Rectal smooth muscle tissue (tissue), 1 donor: ENCODE measurements around the gene TTBK2.
"Not testable (repeated sequence)": the region's sequence is repeated elsewhere in the genome, so short reads cannot be mapped to it uniquely, and the experiment has no call there.

Source experiments
- H3K27ac ChIP-seq: one replicate; pipeline ENCODE4 v1.7.0; 2013; ENCODE audit warnings: low read depth, low read length, inconsistent platforms
- H3K27me3 ChIP-seq: one replicate; pipeline ENCODE4 v1.7.0; 2013; ENCODE audit warnings: low read length; ENCODE audit not compliant: control insufficient read depth, insufficient read depth
- H3K36me3 ChIP-seq: one replicate; pipeline ENCODE4 v1.7.0; 2013; ENCODE audit warnings: low read length; ENCODE audit not compliant: control insufficient read depth, insufficient read depth
- H3K4me1 ChIP-seq: one replicate; pipeline ENCODE4 v1.7.0; 2013; ENCODE audit warnings: low read length; ENCODE audit not compliant: control insufficient read depth, insufficient read depth
- H3K4me3 ChIP-seq: one replicate; pipeline ENCODE4 v1.7.0; 2013; ENCODE audit warnings: low read length
- H3K9ac ChIP-seq: one replicate; pipeline ENCODE4 v1.7.0; 2013; ENCODE audit warnings: low read length

TTBK2 gene

DNA sequence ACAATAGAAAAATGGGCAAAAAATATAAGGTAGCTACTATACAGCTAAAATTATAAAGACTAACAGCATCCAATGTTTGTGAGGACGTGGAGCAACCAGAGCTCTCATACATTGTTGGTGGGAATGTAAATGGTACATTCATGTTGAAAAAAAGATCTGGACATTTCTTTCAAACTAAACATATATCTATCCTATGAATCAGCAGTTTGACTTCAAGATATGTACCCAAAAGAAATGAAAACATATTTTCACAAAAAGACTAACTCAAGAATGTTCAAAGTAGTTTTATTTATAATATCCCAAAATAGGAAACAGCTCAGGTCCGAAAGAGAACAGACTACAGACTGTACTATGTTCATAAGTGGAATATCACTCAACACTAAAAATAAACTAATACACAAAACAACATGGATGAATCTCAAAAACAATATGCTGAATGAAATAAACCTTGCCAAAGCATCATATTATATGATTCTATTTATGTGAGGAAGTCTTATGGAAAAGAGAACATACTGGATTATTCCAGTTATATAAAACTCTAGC, 8.8 kb upstream of the TTBK2 start:
- H3K27ac ChIP-seq: no peak overlapping the region
- H3K4me1 ChIP-seq: no peaks in the 10 kb centered on the region
- no peak overlapping the region for H3K9ac ChIP-seq
- no peak overlapping the region for H3K4me3 ChIP-seq
- no peaks in the 10 kb centered on the region for H3K36me3 ChIP-seq
- no peaks in the 10 kb centered on the region for H3K27me3 ChIP-seq

DNA sequence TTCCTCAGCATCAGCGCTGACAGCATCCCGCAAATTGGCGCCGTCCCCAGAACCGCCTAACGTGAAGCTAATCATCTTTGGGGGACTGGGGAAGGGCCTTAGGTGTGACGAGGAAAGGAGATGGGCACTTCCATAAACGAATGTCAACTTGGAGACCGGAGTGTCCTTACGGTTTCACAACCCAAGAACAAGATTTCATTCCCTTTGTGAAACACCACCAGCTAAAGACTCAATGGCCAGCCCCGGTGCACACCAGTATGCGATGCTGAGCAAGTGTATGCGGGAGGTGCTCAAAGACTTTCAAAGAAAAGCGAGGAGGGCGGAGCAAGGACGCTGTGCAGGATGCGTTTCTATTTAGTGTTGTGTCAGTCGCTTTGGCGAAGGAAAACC, 759 bp upstream of the TTBK2 start:
- no peaks in the 10 kb centered on the region for H3K36me3 ChIP-seq
- H3K27ac ChIP-seq: peak overlapping the region; percentile 69

DNA sequence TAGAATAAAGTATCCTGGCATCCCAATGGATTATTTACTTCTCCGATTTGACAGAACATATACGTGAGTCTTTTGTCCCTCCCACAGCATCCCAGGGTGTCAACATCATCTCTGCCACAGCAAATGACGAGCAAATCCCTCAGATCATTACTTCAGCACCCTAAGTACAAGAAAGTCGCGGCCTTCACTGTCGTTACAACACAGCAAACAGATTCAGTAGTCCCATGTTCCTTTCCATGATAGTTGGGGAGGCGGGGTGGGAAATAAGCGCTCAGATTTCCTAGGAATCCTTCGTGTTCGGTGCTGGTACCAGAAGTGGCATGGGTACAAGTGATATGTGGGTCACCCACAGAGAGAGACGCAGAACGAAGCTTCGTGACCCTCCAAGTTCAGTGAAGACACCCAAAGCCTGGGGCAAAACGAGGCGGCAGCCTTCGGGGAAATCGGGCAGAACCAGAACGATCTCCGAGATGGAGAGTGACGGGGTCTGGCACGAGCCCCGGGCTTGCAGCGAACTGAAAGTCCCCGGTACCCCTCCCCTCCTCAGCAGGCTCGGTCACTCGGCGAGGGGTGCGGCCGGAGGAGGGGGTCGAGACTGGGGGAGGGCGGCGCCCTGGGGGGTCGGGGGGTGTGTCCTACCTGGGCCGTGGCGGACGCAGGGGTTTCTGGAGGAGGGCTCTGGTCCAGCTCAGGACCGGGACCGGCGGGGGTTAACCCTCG, 619 bp downstream of the TTBK2 start:
- no peaks in the 10 kb centered on the region for H3K36me3 ChIP-seq
- peak overlapping the region; percentile 90 for H3K27ac ChIP-seq
- peaks cover 2% of the 10 kb centered on the region for H3K4me1 ChIP-seq
- H3K9ac ChIP-seq: peak overlapping the region; percentile 42
- peak overlapping the region; percentile 81 for H3K4me3 ChIP-seq
- H3K27me3 ChIP-seq: no peaks in the 10 kb centered on the region

More for the DNA sequence above, 759 bp upstream of the TTBK2 start:
- Histone ChIP-seq H3K4me3 (peak overlapping the region; percentile 81), H3K9ac (peak overlapping the region; percentile 64), H3K27me3 (no peaks in the 10 kb centered on the region), H3K4me1 (peaks cover 2% of the 10 kb centered on the region)

DNA sequence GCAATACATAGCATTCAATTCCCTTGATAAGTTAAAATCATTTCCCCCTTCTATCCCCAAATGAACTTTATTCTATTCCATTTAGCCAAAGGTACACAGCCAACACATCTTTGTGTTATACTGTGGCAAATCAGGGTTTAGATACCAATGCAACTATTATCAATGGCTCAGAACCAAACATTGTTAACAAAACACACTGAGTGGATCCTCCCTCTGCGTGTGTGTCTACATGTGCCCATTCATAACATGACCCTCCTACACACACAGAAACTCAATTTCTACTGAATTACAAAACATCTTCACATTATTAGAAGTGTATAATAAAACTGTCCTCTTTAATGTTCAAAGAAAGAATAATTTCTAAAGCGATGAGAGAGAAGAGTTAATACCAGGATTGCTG, 1.3 kb downstream of the TTBK2 start:
- Histone ChIP-seq H3K4me3 (peak overlapping the region; percentile 81), H3K9ac (no peak overlapping the region), H3K4me1 (peaks cover 2% of the 10 kb centered on the region), H3K27ac (peak overlapping the region; percentile 90), H3K27me3 (no peaks in the 10 kb centered on the region), H3K36me3 (no peaks in the 10 kb centered on the region)

DNA sequence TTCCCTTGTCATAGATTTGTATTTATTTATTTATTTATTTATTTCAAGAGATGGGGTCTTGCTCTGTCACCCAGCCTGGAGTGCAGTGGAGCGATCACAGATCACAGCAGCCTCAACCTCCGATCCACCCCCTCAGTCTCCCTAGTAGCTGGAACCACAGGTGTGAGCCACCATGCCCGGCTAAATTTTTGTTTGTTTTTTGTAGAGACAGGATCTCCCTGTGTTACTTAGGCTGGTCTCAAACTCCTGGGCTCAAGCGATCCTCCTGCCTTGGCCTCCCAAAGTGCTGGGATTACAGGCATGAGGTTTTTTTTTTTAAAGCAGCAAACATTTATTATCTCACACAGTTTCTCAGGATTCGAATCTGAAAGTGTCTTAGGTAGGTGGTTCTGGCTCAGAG, 2.5 kb downstream of the TTBK2 start:
- no peaks in the 10 kb centered on the region for H3K27me3 ChIP-seq
- H3K4me1 ChIP-seq: peaks cover 2% of the 10 kb centered on the region
- H3K27ac ChIP-seq: no peak overlapping the region
- no peak overlapping the region for H3K9ac ChIP-seq
- no peaks in the 10 kb centered on the region for H3K36me3 ChIP-seq
- H3K4me3 ChIP-seq: no peak overlapping the region

DNA sequence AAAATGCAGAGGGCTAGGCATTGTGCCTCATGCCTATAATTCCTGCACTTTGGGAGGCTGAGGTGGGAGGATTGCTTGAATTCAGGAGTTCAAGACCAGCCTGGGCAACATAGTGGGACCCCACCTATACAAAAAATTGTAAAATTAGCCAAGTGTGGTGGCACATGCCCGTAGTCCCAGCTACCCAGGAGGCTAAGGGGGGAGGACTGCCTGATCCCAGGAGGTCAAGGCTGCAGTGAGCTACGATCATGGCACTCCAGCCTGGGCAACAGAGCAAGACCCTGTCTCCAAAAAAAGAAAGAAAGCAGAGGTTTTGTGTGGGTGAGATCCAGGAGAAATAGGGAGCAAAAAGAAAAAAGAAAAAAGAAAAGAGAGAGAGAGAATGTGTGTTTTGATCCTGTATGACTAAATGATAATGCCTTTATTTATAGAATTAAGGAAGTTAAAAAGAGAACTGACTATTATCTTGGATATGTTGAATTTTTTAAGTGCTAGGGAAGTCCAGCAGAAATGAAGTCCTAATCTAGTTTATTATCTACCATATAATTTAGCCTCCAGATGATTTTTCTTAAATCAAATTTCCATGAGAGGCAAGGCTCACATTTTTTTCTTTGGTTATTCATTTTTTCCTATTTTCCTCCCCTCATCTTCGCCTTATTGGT, 4.8 kb downstream of the TTBK2 start:
- Histone ChIP-seq H3K36me3 (no peaks in the 10 kb centered on the region), H3K9ac (no peak overlapping the region), H3K4me1 (no peaks in the 10 kb centered on the region), H3K27ac (no peak overlapping the region), H3K27me3 (no peaks in the 10 kb centered on the region), H3K4me3 (no peak overlapping the region)

DNA sequence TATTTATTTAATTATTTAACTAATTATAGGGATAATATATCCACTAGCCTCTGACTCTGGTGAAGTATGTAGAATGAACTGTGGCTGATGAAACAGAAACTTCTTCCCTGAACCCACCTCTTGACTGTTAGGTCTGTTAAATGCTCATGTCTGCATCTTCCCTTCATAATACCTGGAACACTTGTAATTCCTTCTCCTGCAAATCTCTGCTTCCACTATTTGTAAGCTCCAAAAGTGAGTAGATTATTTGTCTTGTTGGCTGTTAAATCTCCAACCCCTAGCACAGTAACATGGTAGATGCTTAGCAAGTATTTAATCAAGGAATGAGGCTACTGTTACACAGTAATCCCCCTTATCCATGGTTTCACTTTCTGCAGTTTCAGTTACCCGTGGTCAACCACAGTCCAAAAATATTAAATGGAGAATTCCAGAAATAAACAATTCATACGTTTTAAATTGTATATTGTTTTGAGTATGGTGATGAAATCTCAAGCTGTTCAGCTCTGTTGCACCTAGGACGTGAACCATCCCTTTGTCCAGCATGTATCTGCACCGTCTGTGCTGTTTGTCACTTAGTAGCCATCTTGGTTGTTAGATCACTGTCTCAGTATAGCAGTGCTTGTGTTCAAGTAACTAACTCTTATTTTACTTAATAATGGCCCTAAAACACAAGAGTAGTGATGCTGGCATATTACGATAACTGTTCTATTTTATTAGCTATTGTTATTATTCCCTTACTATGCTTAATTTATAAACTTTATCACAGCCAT, 5.7 kb downstream of the TTBK2 start:
- no peaks in the 10 kb centered on the region for H3K4me1 ChIP-seq
- no peak overlapping the region for H3K27ac ChIP-seq
- no peak overlapping the region for H3K4me3 ChIP-seq
- no peak overlapping the region for H3K9ac ChIP-seq
- H3K36me3 ChIP-seq: no peaks in the 10 kb centered on the region
- H3K27me3 ChIP-seq: no peaks in the 10 kb centered on the region

DNA sequence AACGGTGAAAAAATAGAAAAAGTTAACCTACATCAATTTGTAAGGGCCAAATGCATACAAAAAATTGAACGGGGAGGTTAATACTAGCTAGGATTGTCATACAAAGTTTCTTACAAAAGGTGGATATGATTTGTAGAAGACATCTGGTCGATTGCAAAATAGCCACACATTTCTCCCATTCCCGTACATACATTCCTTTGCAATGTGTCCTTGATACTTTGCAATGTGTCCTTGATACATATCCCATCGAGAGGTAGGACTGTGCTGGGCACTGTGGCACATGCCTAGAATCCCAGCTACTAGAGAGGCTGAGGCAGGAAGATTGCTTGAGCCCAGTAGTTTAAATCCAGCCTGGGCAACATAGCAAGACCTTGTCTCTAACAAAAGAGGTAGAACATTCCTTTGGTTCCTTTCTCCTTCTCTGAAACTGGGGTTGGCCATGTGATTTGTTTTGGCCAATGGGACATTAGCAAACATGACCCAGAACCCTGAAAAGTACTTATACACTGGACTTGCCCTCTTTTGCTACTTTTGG, 9.5 kb downstream of the TTBK2 start:
- H3K4me1 ChIP-seq: no peaks in the 10 kb centered on the region
- H3K36me3 ChIP-seq: no peaks in the 10 kb centered on the region
- H3K4me3 ChIP-seq: no peak overlapping the region
- no peak overlapping the region for H3K9ac ChIP-seq
- H3K27me3 ChIP-seq: no peaks in the 10 kb centered on the region
- no peak overlapping the region for H3K27ac ChIP-seq

DNA sequence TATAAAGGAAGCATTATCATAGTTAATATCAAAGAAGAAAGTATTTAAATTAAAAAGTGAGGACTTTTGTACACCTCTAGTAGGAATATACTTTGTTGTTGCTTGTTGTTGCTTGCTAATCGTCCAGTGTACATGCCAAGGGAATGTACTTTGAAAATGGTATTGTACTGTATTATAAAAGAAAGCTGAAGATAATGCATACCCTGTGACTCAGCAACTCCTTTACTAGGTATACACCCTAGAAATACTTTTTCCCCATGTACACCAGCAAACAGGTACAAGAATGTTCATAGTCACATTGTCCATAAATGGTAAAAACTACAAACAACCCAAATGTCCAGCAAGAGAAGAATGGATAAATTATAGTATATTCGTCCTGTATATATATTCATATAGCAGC, 12.0 kb downstream of the TTBK2 start:
- Histone ChIP-seq H3K4me3 (no peak overlapping the region), H3K36me3 (no peaks in the 10 kb centered on the region), H3K9ac (no peak overlapping the region), H3K27me3 (no peaks in the 10 kb centered on the region), H3K27ac (no peak overlapping the region), H3K4me1 (no peaks in the 10 kb centered on the region)

DNA sequence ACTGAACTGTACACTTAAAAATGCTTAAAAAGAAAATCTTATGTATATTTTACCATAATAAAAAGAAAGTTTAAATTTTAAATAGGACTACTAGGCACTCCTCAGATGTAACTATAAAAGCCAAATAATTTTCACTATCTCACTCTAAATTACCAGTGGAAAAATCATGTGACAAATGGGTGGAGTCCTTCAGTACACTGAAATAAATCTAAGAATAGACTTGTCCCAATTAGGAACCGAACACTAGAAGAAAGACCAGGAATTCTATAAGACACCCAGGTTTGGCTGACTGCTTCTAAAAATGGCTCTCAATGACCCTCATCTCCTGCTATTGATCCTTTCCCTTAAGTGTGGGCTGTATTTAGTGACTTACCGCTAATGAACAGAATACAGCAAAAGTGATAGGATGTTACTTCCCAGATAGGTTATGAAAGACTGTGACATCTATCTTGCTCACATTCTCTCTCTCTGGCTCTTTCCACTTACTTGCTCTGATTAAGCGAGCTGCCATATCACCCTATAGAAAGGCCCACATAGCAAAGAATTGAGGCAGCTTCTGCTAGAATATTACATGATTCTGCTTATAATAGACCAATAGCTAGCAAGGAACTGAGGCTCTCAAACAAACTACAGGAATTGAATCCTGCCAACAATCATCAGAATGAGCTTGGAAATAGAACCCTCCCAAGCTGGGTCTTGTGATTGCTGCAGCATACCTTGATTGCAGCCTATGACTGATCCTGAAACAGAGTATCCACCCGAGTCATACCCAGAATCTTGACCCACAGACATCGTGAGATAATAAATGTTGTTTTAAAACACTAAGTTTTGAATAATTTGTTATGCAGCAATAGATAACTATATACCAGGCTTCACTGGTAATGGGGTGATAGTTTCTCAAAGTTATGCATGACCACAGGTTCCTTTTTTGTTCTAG, 16.9 kb downstream of the TTBK2 start:
- no peaks in the 10 kb centered on the region for H3K27me3 ChIP-seq
- H3K36me3 ChIP-seq: no peaks in the 10 kb centered on the region
- no peak overlapping the region for H3K9ac ChIP-seq
- H3K4me1 ChIP-seq: no peaks in the 10 kb centered on the region
- H3K27ac ChIP-seq: no peak overlapping the region
- H3K4me3 ChIP-seq: no peak overlapping the region

DNA sequence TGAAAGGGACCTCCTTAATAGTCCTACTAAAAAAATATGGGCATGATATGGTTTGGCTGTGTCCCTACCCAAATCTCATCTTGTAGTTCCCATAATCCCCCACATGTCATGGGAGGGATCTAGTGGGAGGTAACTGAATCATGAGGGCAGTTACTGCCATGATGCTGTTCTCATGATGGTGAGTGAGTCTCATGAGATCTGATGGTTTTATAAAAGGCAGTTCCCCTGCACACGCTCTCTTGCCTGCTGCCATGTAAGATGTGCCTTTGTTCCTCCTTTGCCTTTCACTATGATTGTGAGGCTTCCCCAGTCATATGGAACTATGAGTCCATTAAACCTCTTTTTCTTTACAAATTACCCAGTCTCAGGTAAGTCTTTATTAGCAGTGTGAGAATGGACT, 26.7 kb downstream of the TTBK2 start:
- H3K9ac ChIP-seq, H3K4me1 ChIP-seq, H3K27ac ChIP-seq, H3K4me3 ChIP-seq, H3K27me3 ChIP-seq, H3K36me3 ChIP-seq: not testable (repeated sequence)
